ENCODE data around the gene PDE6C. TPM values are rescaled to one million over a fixed set of nuclear protein-coding genes. Genes with fewer than 3 reads are reported as not detected.

PDE6C gene
- total RNA-seq, 4 donors from 2014 or later = not detected

- TF ChIP-seq, protein P1, sequence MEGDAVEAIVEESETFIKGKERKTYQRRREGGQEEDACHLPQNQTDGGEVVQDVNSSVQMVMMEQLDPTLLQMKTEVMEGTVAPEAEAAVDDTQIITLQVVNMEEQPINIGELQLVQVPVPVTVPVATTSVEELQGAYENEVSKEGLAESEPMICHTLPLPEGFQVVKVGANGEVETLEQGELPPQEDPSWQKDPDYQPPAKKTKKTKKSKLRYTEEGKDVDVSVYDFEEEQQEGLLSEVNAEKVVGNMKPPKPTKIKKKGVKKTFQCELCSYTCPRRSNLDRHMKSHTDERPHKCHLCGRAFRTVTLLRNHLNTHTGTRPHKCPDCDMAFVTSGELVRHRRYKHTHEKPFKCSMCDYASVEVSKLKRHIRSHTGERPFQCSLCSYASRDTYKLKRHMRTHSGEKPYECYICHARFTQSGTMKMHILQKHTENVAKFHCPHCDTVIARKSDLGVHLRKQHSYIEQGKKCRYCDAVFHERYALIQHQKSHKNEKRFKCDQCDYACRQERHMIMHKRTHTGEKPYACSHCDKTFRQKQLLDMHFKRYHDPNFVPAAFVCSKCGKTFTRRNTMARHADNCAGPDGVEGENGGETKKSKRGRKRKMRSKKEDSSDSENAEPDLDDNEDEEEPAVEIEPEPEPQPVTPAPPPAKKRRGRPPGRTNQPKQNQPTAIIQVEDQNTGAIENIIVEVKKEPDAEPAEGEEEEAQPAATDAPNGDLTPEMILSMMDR (IDR thresholded peaks at IDR 0.05) = no peak
- no peak for TF ChIP-seq POLR2A (IDR thresholded peaks at IDR 0.05)
- Histone ChIP-seq H3K27me3 (no peaks in the 10 kb centered on the region), H3K36me3 (no peaks in the 10 kb centered on the region), H3K27ac (no peak overlapping the region), H3K4me1 (peaks cover 0 to 16% (median 0%) of the 10 kb centered on the region in 4 donors), H3K9me3 (no peaks in the 10 kb centered on the region), H3K4me3 (no peak overlapping the region)
- no peak for DNase-seq
Observed at GRCh38 chr10:93599778-93600177, 12.6 kb upstream of the PDE6C start.

GRCh38 chr10:93600446-93601145 lies 11.7 kb upstream of the PDE6C start:
- H3K4me1 ChIP-seq = peaks cover 0 to 16% (median 0%) of the 10 kb centered on the region in 4 donors
- no peak overlapping the region for H3K27ac ChIP-seq
- H3K27me3 ChIP-seq = no peaks in the 10 kb centered on the region
- H3K9me3 ChIP-seq = no peaks in the 10 kb centered on the region
- no peak for DNase-seq
- peak overlapping the region in 2 of 4 donors; percentile 46 to 54 for H3K4me3 ChIP-seq
- TF ChIP-seq POLR2A (IDR thresholded peaks at IDR 0.05) = no peak
- TF ChIP-seq, protein P1 (IDR thresholded peaks at IDR 0.05) = no peak
- no peaks in the 10 kb centered on the region for H3K36me3 ChIP-seq

GRCh38 chr10:93601146-93601773 lies 11.1 kb upstream of the PDE6C start, which contains the start of gene RBP4:
RBP4 (minus strand) TSS chr10:93601235; CDS start chr10:93601028, 207 bp downstream.
- Histone ChIP-seq H3K27me3 (no peaks in the 10 kb centered on the region), H3K4me1 (peaks cover 0 to 16% (median 0%) of the 10 kb centered on the region in 4 donors), H3K27ac (no peak within 1 kb of the TSS), H3K9me3 (no peaks in the 10 kb centered on the region), H3K36me3 (no peaks in the 10 kb centered on the region), H3K4me3 (peak within 1 kb of the TSS in 2 of 4 donors; percentile 46 to 54)
- no peak for DNase-seq
- TF ChIP-seq, protein P1 (IDR thresholded peaks at IDR 0.05) = no peak

GRCh38 chr10:93601774-93602162 lies 10.6 kb upstream of the PDE6C start:
- Histone ChIP-seq H3K27ac (no peak overlapping the region), H3K4me1 (peaks cover 0 to 16% (median 0%) of the 10 kb centered on the region in 4 donors), H3K27me3 (no peaks in the 10 kb centered on the region), H3K36me3 (no peaks in the 10 kb centered on the region), H3K9me3 (no peaks in the 10 kb centered on the region), H3K4me3 (no peak overlapping the region)
- TF ChIP-seq, protein P1 (IDR thresholded peaks at IDR 0.05) = no peak
- TF ChIP-seq POLR2A (IDR thresholded peaks at IDR 0.05) = no peak
- DNase-seq = no peak

DNA sequence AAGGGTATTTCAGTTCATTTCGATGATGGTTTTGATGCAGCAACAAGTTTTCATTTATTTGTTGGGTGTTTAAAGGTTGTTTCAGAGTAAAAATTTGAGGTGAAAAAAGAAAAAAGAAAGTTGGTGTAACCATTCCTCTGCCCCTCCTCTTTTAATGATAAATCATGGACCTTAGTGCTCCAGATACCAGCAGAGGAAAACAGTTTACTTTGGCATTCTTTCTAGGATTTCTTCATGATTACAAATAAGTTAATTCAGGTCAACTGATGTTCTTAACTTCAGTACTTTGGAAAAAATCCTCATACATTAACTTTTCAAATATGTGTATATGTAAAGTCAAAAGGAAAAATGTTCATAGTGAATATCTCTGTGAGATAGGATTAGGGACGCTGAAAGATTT lies 9.3 kb upstream of the PDE6C start:
- TF ChIP-seq POLR2A (IDR thresholded peaks at IDR 0.05) = no peak
- TF ChIP-seq, protein P1 (IDR thresholded peaks at IDR 0.05) = no peak
- DNase-seq = no peak
- Histone ChIP-seq H3K27ac (no peak overlapping the region), H3K4me1 (peaks cover 0 to 16% (median 0%) of the 10 kb centered on the region in 4 donors), H3K4me3 (no peak overlapping the region), H3K27me3 (no peaks in the 10 kb centered on the region), H3K36me3 (no peaks in the 10 kb centered on the region), H3K9me3 (no peaks in the 10 kb centered on the region)
